Measurements from ENCODE around the gene KCTD21.

DNA sequence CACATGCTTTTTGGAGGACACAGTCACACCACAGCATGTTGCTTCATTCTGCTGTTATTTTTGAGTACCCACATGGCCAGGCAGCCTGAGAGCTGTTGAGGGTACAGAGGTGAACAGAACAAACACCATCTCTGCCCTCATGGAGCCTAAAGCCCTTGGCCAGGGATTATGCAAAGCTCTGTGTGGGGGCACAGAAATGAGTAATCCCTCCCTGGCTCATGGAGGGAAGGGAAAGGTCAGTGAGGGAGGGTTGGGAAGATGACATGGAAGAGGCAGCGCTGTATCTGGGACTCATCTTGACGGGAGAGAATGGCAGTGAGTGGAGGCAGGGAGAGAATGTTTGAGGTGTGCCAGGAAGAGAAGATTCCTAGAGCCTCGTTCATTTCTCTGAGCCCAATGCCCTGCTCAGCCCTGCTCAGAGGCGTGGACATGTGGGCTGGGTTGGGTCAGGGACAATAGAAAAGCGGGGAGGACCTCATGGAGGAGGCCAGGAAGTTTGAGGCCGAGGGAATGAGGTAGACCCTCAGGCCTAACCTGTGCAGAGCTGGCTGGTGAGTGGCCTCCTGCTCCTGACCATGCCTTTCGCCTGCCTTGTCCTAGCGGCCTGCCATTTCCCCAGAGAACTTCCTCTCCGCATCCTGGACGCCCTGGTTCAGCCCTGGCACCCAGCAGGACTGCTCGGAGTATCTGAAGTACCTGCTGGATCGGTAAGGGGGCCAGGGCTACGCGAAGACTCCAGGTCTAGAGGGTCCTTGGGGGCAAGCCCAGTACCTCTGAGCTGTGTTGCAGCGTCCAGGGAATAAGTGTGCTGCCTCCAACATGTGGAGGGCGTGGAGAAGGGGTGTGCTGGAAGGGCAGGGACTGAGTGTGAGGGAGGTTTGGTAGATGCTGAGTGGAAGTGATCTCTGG lies 20.1 kb upstream of the KCTD21 start:
- TF ChIP-seq, protein P1, sequence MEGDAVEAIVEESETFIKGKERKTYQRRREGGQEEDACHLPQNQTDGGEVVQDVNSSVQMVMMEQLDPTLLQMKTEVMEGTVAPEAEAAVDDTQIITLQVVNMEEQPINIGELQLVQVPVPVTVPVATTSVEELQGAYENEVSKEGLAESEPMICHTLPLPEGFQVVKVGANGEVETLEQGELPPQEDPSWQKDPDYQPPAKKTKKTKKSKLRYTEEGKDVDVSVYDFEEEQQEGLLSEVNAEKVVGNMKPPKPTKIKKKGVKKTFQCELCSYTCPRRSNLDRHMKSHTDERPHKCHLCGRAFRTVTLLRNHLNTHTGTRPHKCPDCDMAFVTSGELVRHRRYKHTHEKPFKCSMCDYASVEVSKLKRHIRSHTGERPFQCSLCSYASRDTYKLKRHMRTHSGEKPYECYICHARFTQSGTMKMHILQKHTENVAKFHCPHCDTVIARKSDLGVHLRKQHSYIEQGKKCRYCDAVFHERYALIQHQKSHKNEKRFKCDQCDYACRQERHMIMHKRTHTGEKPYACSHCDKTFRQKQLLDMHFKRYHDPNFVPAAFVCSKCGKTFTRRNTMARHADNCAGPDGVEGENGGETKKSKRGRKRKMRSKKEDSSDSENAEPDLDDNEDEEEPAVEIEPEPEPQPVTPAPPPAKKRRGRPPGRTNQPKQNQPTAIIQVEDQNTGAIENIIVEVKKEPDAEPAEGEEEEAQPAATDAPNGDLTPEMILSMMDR (IDR thresholded peaks at IDR 0.05): no peak
- no peak for TF ChIP-seq EZH2 (IDR thresholded peaks at IDR 0.05; ENCODE audit: borderline replicate concordance, insufficient read depth, low read depth, low read length, poor library complexity, severe bottlenecking)
